HCT116 (cell line): ENCODE data around the gene CTSH. TPM values are rescaled to one million over a fixed set of nuclear protein-coding genes. Genes with fewer than 3 reads are reported as not detected.

Experiments used
- ATAC-seq: fragments of 200-7000 bp; cut with Tn5 transposase; 2 replicates; pipeline ENCODE4 v1.9.1; 2020; ENCODE audit warnings: mild to moderate bottlenecking, moderate library complexity
- BruUV-seq: library from RNA; stranded (reverse); fragments of 400-500 nt; replicated peaks from 2 replicates; lab custom pipeline; 2021; lab: Mats Ljungman, UMichigan
- CTCF ChIA-PET: fragments of 300-600 bp; sonication (Branson Sonifier 250); formaldehyde crosslinking; loops from one replicate; lab custom pipeline; 2021; ENCODE audit warnings: antibody characterized with exemption; lab: Charles Lee
- POLR2A ChIA-PET: fragments of 300-600, 350-600 bp; sonication (Branson Sonifier 250); formaldehyde crosslinking; loops from one replicate; lab custom pipeline; 2021; ENCODE audit warnings: antibody characterized with exemption; lab: Charles Lee
- RAD21 ChIA-PET, 2 experiments: fragments of 300-600 bp; sonication (Branson Sonifier 250); formaldehyde crosslinking; loops; one replicate each; lab custom pipeline; 2023; ENCODE audit warnings: low total read pairs in 2 of 2; ENCODE audit not compliant: uncharacterized antibody in 2 of 2, unreplicated experiment in 2 of 2, low non-redundant PET in 1 of 2; lab: Charles Lee
- DNase-seq: peaks from one replicate; pipeline ENCODE4 v3.0.0-alpha.2; 2010; ENCODE audit warnings: low read depth, low spot score
- H2AFZ ChIP-seq: fragments of 200-600 bp; shearing (Covaris generic), sonication (generic); 2 replicates; pipeline ENCODE4 v1.6.1; 2017; ENCODE audit warnings: low read depth, mixed run types, mixed read lengths, antibody characterized with exemption, low read length; ENCODE audit not compliant: poor library complexity, severe bottlenecking
- H3K27ac ChIP-seq: 2 replicates; pipeline ENCODE4 v1.5.1; 2012; ENCODE audit warnings: low read depth, low read length
- H3K27me3 ChIP-seq: fragments of 200-600 bp; sonication (generic); 2 replicates; pipeline ENCODE4 v1.6.1; 2016; ENCODE audit warnings: mixed run types, low read length, mixed read lengths; ENCODE audit not compliant: insufficient read depth
- H3K36me3 ChIP-seq, 2 experiments: fragments of 200-500 bp in 1 of 2; fragments of 200-600 bp in 1 of 2; sonication (Bioruptor generic) in 1 of 2; sonication (generic) in 1 of 2; 2 replicates each; pipeline versions ENCODE4 v1.5.1 to v1.6.1; 2014 to 2016; ENCODE audit warnings: low read length in 2 of 2, inconsistent platforms in 1 of 2, mixed read lengths in 1 of 2, mixed run types in 1 of 2; ENCODE audit not compliant: insufficient read depth in 2 of 2, control insufficient read depth in 1 of 2
- H3K4me1 ChIP-seq, 2 experiments: fragments of 200-600 bp in 1 of 2; sonication (generic) in 1 of 2; 2 replicates each; pipeline versions ENCODE4 v1.5.1 to v1.6.1; 2012 to 2017; ENCODE audit warnings: low read length in 2 of 2, inconsistent platforms in 1 of 2, mild to moderate bottlenecking in 1 of 2, mixed read lengths in 1 of 2, mixed run types in 1 of 2, moderate library complexity in 1 of 2; ENCODE audit not compliant: insufficient read depth in 2 of 2, control insufficient read depth in 1 of 2
- H3K4me2 ChIP-seq: fragments of 200-600 bp; sonication (generic); 2 replicates; pipeline ENCODE4 v1.6.1; 2017; ENCODE audit warnings: mixed run types, low read length, mixed read lengths
- H3K4me3 ChIP-seq, 2 experiments: fragments of 200-600 bp in 1 of 2; sonication (generic) in 1 of 2; replicated peaks in 1 of 2; 2 replicates each; pipeline ENCODE4 v1.5.1; 2011 to 2016; ENCODE audit warnings: low read length in 2 of 2, control low read depth in 1 of 2, low read depth in 1 of 2, mild to moderate bottlenecking in 1 of 2, mixed read lengths in 1 of 2, mixed run types in 1 of 2
- H3K79me2 ChIP-seq: fragments of 200-600 bp; sonication (generic); 2 replicates; pipeline ENCODE4 v1.6.1; 2017; ENCODE audit warnings: mild to moderate bottlenecking, mixed run types, low read length, moderate library complexity, mixed read lengths; ENCODE audit not compliant: insufficient read depth
- H3K9ac ChIP-seq: fragments of 200-600 bp; sonication (generic); 2 replicates; pipeline ENCODE4 v1.6.1; 2016; ENCODE audit warnings: low read length, mixed read lengths
- H3K9me2 ChIP-seq: fragments of 200-600 bp; sonication (generic), shearing (Covaris generic); 2 replicates; pipeline ENCODE4 v1.6.1; 2017; ENCODE audit warnings: mixed run types, mild to moderate bottlenecking, moderate library complexity; ENCODE audit not compliant: insufficient read depth
- H3K9me3 ChIP-seq, 2 experiments: fragments of 200-500 bp in 1 of 2; fragments of 200-600 bp in 1 of 2; sonication (Bioruptor generic) in 1 of 2; sonication (generic) in 1 of 2; 2 replicates each; pipeline ENCODE4 v1.6.1; 2014 to 2017; ENCODE audit warnings: low read length in 2 of 2, mixed read lengths in 2 of 2, inconsistent platforms in 1 of 2, low read depth in 1 of 2, mild to moderate bottlenecking in 1 of 2, mixed run types in 1 of 2, moderate library complexity in 1 of 2; ENCODE audit not compliant: control insufficient read depth in 1 of 2, insufficient read depth in 1 of 2
- H4K20me1 ChIP-seq: fragments of 200-600 bp; sonication (generic), shearing (Covaris generic); 2 replicates; pipeline ENCODE4 v1.6.1; 2017; ENCODE audit warnings: mixed run types, mild to moderate bottlenecking, moderate library complexity; ENCODE audit not compliant: insufficient read depth
- CTCF ChIP-seq, 3 experiments: fragments of 200-600 bp in 1 of 3; sonication (generic) in 1 of 3; IDR thresholded peaks in 2 of 3; conservative IDR thresholded peaks in 1 of 3; 2 replicates each; pipeline ENCODE4 v1.5.1; 2012 to 2017; ENCODE audit warnings: low read depth in 2 of 3, low read length in 2 of 3, antibody characterized with exemption in 1 of 3, borderline replicate concordance in 1 of 3, control low read depth in 1 of 3, mild to moderate bottlenecking in 1 of 3, mixed read lengths in 1 of 3, mixed run types in 1 of 3, moderate library complexity in 1 of 3; ENCODE audit not compliant: insufficient read depth in 1 of 3
- RAD21 ChIP-seq: IDR thresholded peaks from 2 replicates; pipeline ENCODE4 v1.6.1; 2012; ENCODE audit warnings: low read depth, mild to moderate bottlenecking
- SIN3A ChIP-seq: IDR thresholded peaks from 2 replicates; pipeline ENCODE4 v1.6.1; 2012; ENCODE audit warnings: low read depth
- YY1 ChIP-seq: IDR thresholded peaks from 2 replicates; pipeline ENCODE4 v1.6.1; 2011; ENCODE audit warnings: low read length, low read depth, moderate library complexity, mild to moderate bottlenecking; ENCODE audit not compliant: insufficient replicate concordance; ENCODE audit errors: extremely low read depth
- intact Hi-C: fragments of 100-400 bp; cut with micrococcal nuclease; formaldehyde crosslinking; loops from 2 replicates; pipeline ENCODE4 v1.10.0; 2022
- total RNA-seq: library from RNA; stranded (reverse); gene quantifications from one replicate; pipeline ENCODE4 v1.2.1, GENCODE V29; 2021; ENCODE audit not compliant: unreplicated experiment

The CTSH gene
- total RNA-seq, 1 experiment from 2014 or later: 37.5 TPM

GRCh38 chr15:78914027-78914764 is 30.6 kb downstream of the CTSH start:
- no peak overlapping the region for H3K4me3 ChIP-seq
- POLR2A ChIA-PET: no interaction called here
- H3K9ac ChIP-seq: no peak overlapping the region
- H3K4me2 ChIP-seq: no peak overlapping the region
- no peak for TF ChIP-seq SIN3A
- peak; percentile 27 to 62 (median 55); a peak in 5 of 6 replicates for TF ChIP-seq CTCF (IDR thresholded peaks at IDR 0.05 in 2 of 3, conservative IDR thresholded peaks at IDR 0.05 in 1 of 3; ENCODE audit: borderline replicate concordance in 1 of 3, insufficient read depth in 1 of 3, low read depth in 2 of 3, low read length in 2 of 3)
- peak; percentile 38 for TF ChIP-seq RAD21
- no TSS peak for BruUV-seq
- intact Hi-C loops: no loop called here
- no peaks in the 10 kb centered on the region for H3K27me3 ChIP-seq
- no peaks in the 10 kb centered on the region for H3K9me2 ChIP-seq
- H3K79me2 ChIP-seq: peaks cover 18% of the 10 kb centered on the region; the same call in 1 of the 2 replicates
- H2AFZ ChIP-seq: no peak overlapping the region
- H3K36me3 ChIP-seq: peaks cover 17 to 23% of the 10 kb centered on the region in 2 experiments
- DNase-seq: no peak
- RAD21 ChIA-PET: interaction anchor here in 1 of 2 experiments (1.7 kb wide), 1 partner anchor 114 kb away, joined by 5 read pairs; no protein-coding TSS in a partner anchor
- H3K27ac ChIP-seq: no peak overlapping the region
- H3K9me3 ChIP-seq: no peaks in the 10 kb centered on the region
- CTCF ChIA-PET: interaction anchor here (1.3 kb wide), 1 partner anchor 93 kb away, joined by 4 read pairs; no protein-coding TSS in a partner anchor
- no peaks in the 10 kb centered on the region for H3K4me1 ChIP-seq
- no peaks in the 10 kb centered on the region; the same call in 1 of the 2 replicates for H4K20me1 ChIP-seq
- peak; percentile 60 for ATAC-seq

DNA sequence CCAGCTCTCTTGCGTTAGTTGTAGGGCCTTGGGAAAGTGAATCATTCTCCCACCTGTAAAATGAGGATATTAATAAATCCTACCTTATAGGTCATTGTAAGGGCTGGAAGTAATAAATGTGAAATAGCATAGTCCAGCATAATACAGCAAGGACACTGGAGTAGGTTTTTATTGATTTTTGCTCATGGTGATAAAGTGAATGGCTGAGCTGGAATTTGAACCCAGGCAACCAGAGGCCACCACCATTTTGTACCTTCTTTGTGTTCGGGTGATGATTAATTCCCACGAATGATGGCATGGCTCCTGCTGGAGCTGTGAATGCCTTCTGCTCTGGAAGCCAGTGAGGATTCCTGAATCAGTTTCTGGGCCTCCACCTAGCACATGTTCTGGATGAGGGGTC is 31.8 kb downstream of the CTSH start:
- POLR2A ChIA-PET: no interaction called here
- intact Hi-C loops: no loop called here

More for the DNA sequence above, 31.8 kb downstream of the CTSH start:
- no peaks in the 10 kb centered on the region for H3K9me3 ChIP-seq
- no peaks in the 10 kb centered on the region; the same call in 1 of the 2 replicates for H4K20me1 ChIP-seq
- DNase-seq (no peak), ATAC-seq (no peak)
- H2AFZ ChIP-seq: no peak overlapping the region
- H3K4me1 ChIP-seq: no peaks in the 10 kb centered on the region
- H3K27me3 ChIP-seq: no peaks in the 10 kb centered on the region
- no peak for TF ChIP-seq YY1
- ChIA-PET RAD21 (no interaction called here), CTCF (interaction anchor here (1.4 kb wide), 1 partner anchor 115 kb away, joined by 6 read pairs; no protein-coding TSS in a partner anchor)
- peaks cover 18% of the 10 kb centered on the region; the same call in 1 of the 2 replicates for H3K79me2 ChIP-seq
- H3K4me2 ChIP-seq: no peak overlapping the region
- H3K9me2 ChIP-seq: no peaks in the 10 kb centered on the region
- no peak overlapping the region for H3K9ac ChIP-seq
- H3K4me3 ChIP-seq: no peak overlapping the region
- H3K27ac ChIP-seq: no peak overlapping the region
- BruUV-seq: no TSS peak
- peaks cover 12 to 17% of the 10 kb centered on the region in 2 experiments for H3K36me3 ChIP-seq
